AG09309 (cell line): ENCODE data around the gene ANKIB1.

Experiments used
- DNase-seq: peaks from one replicate; pipeline ENCODE4 v3.0.0-alpha.2; 2010; ENCODE audit warnings: low read depth
- H3K4me3 ChIP-seq: 2 replicates; pipeline ENCODE4 v1.5.1; 2011; ENCODE audit warnings: mild to moderate bottlenecking, low read depth, low read length, moderate library complexity; ENCODE audit not compliant: control insufficient read depth
- CTCF ChIP-seq: IDR thresholded peaks from 2 replicates; pipeline ENCODE4 v1.5.1; 2011; ENCODE audit warnings: mild to moderate bottlenecking, low read depth, low read length, inconsistent platforms; ENCODE audit not compliant: insufficient read depth, control insufficient read depth; ENCODE audit errors: missing control alignments

The ANKIB1 gene

GRCh38 chr7:92368741-92369140, 123.0 kb downstream of the ANKIB1 start:
- no peak for DNase-seq
- no peak for TF ChIP-seq CTCF
- H3K4me3 ChIP-seq = no peak overlapping the region

- no peak for TF ChIP-seq CTCF
- no peak overlapping the region for H3K4me3 ChIP-seq
- no peak for DNase-seq
These were observed 129.2 kb downstream of the ANKIB1 start for GRCh38 chr7:92375013-92375412.

GRCh38 chr7:92391071-92391470, 145.3 kb downstream of the ANKIB1 start:
- H3K4me3 ChIP-seq = no peak overlapping the region
- DNase-seq = no peak
- TF ChIP-seq CTCF = no peak

- no peak for TF ChIP-seq CTCF
- no peak for DNase-seq
- no peak overlapping the region for H3K4me3 ChIP-seq
These were observed 151.8 kb downstream of the ANKIB1 start for GRCh38 chr7:92397542-92397941.

GRCh38 chr7:92400013-92400412, 154.2 kb downstream of the ANKIB1 start:
- DNase-seq = no peak
- no peak for TF ChIP-seq CTCF
- H3K4me3 ChIP-seq = no peak overlapping the region

- H3K4me3 ChIP-seq = no peak overlapping the region
- no peak for TF ChIP-seq CTCF
- DNase-seq = no peak
These were observed 157.4 kb downstream of the ANKIB1 start for GRCh38 chr7:92402920-92403759.
